ENCODE data around the gene NLRP1.

Gene NLRP1

DNA sequence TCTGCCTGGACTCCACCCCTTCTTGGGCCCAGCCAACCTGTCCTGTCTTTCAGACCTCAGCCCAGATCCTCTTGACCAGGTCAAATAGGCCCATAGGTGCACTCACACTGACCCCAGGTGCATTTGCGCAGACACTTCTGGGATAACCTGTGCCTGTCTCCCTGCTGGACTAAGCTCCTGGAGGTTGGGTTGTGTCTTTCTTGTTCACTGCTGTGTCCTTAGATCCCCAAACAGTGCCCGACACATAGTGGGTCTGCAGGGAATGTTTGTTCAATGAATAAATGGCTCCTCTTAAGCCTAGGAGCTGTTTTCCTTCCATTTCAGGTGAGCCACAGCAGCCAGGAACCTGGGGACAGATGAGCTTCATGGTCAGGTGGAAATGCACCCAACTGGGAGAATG, 48.9 kb downstream of the NLRP1 start:
- in situ Hi-C loops (cut with HindIII; ENCODE audit: low sequenced_read_pairs) = no loop called here
- no peak for DNase-seq (ENCODE audit: low read depth)
- TF ChIP-seq, protein P1, sequence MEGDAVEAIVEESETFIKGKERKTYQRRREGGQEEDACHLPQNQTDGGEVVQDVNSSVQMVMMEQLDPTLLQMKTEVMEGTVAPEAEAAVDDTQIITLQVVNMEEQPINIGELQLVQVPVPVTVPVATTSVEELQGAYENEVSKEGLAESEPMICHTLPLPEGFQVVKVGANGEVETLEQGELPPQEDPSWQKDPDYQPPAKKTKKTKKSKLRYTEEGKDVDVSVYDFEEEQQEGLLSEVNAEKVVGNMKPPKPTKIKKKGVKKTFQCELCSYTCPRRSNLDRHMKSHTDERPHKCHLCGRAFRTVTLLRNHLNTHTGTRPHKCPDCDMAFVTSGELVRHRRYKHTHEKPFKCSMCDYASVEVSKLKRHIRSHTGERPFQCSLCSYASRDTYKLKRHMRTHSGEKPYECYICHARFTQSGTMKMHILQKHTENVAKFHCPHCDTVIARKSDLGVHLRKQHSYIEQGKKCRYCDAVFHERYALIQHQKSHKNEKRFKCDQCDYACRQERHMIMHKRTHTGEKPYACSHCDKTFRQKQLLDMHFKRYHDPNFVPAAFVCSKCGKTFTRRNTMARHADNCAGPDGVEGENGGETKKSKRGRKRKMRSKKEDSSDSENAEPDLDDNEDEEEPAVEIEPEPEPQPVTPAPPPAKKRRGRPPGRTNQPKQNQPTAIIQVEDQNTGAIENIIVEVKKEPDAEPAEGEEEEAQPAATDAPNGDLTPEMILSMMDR (IDR thresholded peaks at IDR 0.05; ENCODE audit: low read depth, low read length, missing control alignments) = no peak
- H3K4me3 ChIP-seq (ENCODE audit: low read depth, low read length) = no peak overlapping the region

DNA sequence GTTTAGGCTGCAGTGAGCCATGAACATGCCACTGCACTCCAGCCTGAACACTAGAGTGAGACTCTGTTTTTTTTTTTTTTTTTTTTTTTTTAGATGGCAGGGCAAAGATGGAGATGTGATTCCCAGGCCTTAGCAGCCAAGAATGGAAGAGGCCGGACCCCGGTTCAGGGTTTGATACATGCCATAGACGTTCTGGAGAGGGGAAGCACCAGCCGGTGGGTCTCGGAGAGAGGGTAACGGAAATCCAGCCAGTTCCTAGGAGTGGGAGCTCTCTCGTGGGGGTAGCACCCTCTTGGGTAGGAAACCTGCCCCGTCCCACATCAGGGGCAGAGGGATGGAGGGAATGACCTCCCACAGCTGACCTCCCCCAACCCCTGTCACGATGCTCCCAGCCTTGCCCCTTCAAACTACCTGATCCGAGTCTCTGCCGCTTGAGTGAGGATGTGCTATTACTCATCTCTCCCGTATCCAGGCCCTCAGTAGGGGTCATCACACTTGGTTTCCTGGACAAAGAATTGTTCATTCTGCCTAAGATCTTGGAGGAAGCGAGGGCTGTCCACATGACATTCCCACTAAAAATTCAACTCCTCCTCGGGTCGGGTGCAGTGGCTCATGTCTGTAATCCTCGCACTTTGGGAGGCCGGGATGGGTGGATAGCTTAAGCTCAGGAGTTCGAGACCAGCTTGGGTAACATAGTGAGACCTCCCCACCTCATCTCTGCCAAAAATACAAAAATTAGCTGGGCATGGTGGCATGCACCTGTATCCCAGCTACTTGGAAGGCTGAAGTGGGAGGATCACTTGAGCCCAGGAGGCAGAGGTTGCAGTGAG, 50.6 kb downstream of the NLRP1 start:
- no peak for DNase-seq (ENCODE audit: low read depth)
- in situ Hi-C loops (cut with HindIII; ENCODE audit: low sequenced_read_pairs) = no loop called here
- TF ChIP-seq, protein P1 (IDR thresholded peaks at IDR 0.05; ENCODE audit: low read depth, low read length, missing control alignments) = no peak
- H3K4me3 ChIP-seq (ENCODE audit: low read depth, low read length) = no peak overlapping the region

DNA sequence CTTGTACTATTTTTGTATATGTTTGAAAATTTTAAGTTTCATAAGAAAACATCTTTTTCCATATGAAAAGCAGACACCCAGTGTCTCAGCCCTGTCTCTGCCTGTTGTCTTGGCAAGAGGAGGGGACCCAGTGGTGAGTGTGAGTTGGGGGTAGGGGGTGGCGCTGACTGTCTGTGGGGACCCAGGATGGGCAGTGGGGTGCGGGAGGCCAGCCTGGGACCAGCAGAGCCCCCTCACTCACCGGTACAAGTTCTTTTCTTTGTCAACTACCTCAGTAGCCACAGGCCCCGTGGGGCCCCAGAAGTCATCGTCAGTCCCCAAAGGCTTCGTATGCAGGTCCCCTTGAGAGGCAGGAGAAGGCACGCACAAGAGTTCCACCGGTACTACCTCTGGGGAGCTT, 51.7 kb downstream of the NLRP1 start:
- in situ Hi-C loops (cut with HindIII; ENCODE audit: low sequenced_read_pairs) = no loop called here
- TF ChIP-seq, protein P1 (IDR thresholded peaks at IDR 0.05; ENCODE audit: low read depth, low read length, missing control alignments) = no peak
- no peak for DNase-seq (ENCODE audit: low read depth)
- H3K4me3 ChIP-seq (ENCODE audit: low read depth, low read length) = no peak overlapping the region

DNA sequence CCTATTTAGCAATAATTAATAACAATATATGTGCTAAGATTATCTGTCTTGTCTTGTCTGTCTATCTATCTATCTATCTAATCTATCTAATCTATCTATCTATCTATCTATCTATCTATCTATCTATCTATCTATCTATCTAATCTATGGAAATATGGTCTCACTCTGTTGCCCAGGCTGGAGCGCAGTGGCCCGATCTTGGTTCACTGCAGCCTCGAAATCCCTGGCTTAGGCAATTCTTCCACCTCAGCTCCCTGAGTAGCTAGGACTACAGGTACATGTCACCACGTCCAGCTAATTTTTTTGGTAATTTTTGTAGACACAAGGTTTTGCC, 53.3 kb downstream of the NLRP1 start:
- TF ChIP-seq, protein P1 (IDR thresholded peaks at IDR 0.05; ENCODE audit: low read depth, low read length, missing control alignments) = no peak
- no peak overlapping the region for H3K4me3 ChIP-seq (ENCODE audit: low read depth, low read length)
- DNase-seq (ENCODE audit: low read depth) = no peak
- in situ Hi-C loops (cut with HindIII; ENCODE audit: low sequenced_read_pairs) = no loop called here

DNA sequence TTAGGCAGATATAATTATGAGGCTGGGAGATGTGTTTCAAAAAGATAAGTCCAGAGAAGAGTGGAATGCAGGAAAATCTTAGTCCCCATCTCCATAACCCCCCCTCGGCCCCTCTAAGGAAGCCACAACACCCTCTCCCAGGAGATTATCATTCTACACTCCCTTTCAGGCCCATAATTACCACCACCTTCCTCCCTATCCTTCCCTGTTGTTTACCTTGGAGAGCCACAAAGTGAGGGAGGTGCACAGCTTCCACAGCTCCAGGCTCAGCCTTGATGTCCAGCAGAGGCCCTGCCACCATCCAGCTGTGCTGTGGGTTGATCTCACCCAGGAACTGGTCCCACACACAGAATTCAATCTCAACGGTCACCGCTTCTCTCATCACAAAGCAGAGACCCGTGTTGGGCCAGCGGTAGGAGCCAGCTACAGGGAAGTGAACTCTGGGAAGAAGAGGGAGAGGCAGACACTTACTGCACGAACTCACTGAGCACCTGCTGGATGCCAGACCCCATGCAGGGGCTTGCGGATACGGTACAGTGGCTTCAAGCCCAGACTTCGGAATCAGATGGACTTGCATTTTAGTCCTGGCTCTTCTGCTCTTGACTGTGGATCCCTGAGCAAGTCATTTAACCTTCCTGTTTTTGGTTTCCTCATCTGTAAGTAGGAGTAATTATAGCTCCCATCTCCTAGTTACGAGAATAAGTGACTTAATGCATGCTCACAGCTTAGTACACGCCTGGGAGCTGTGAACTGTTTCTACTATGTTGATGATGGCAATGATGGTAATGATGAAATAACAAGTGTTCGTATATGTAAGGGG, 53.8 kb downstream of the NLRP1 start:
- TF ChIP-seq, protein P1 (IDR thresholded peaks at IDR 0.05; ENCODE audit: low read depth, low read length, missing control alignments) = no peak
- no peak for DNase-seq (ENCODE audit: low read depth)
- no peak overlapping the region for H3K4me3 ChIP-seq (ENCODE audit: low read depth, low read length)
- in situ Hi-C loops (cut with HindIII; ENCODE audit: low sequenced_read_pairs) = no loop called here

DNA sequence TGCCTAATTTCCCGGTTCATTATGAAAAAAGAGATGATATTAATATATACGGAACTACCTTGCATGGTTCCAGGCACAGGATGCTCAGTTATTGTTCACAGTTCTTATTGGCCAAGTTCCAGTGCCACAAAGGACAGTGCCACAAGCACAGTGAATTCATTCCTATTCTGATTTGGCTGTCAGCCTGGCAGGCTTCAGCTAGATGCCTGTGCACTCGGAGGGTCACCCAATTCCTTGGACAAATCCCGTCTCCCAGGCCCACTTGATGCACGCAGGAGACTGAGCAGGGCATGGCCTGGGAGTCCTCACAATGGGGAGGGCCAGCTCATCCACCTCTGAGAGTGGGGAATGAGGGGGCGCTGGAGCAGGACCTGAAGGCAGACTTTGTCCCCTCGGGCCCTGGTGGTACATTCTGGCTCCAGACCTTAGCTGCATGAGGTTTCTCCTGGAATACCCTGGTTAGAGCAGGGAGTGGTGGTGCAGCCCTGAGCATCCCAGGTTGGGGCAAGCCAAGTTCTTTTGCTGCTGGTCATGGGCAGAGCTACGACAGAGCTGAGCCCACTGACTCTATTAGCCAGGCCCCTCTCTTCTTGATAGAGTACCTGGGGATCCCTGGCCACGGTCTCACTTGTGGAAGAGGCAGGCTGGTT, 56.6 kb downstream of the NLRP1 start:
- no peak overlapping the region for H3K4me3 ChIP-seq (ENCODE audit: low read depth, low read length)
- TF ChIP-seq, protein P1 (IDR thresholded peaks at IDR 0.05; ENCODE audit: low read depth, low read length, missing control alignments) = no peak
- in situ Hi-C loops (cut with HindIII; ENCODE audit: low sequenced_read_pairs) = no loop called here
- DNase-seq (ENCODE audit: low read depth) = no peak
